Upper lobe of left lung (tissue), 6 donors: ENCODE results near the gene GPATCH8. TPM values are rescaled to one million over a fixed set of nuclear protein-coding genes. Genes with fewer than 3 reads are reported as not detected.

Experiments used
- ATAC-seq, 2 donors: fragments of 200-7000 bp; cut with Tn5 transposase; one replicate each; pipeline ENCODE4 v1.9.1; 2022; ENCODE audit warnings: mild to moderate bottlenecking in 2 of 2, moderate library complexity in 2 of 2; ENCODE audit not compliant: low FRiP score in 2 of 2
- DNase-seq, 2 donors: peaks; one replicate each; pipeline ENCODE4 v3.0.0-alpha.2; 2019 to 2020
- H3K27ac ChIP-seq, 4 donors: fragments of 200-600 bp; sonication (generic); one replicate each; pipeline ENCODE4 v1.5.1; 2016 to 2019
- H3K27me3 ChIP-seq, 4 donors: fragments of 200-600 bp; sonication (generic); one replicate each; pipeline ENCODE4 v1.5.1; 2017 to 2019
- H3K36me3 ChIP-seq, 4 donors: fragments of 200-600 bp; sonication (generic); one replicate each; pipeline ENCODE4 v1.5.1; 2016 to 2019
- H3K4me1 ChIP-seq, 4 donors: fragments of 200-600 bp; sonication (generic); one replicate each; pipeline ENCODE4 v1.5.1; 2018 to 2019
- H3K4me3 ChIP-seq, 4 donors: fragments of 200-600 bp; sonication (generic); one replicate each; pipeline ENCODE4 v1.5.1; 2017 to 2019; ENCODE audit warnings: mild to moderate bottlenecking in 2 of 4, moderate library complexity in 1 of 4
- H3K9me3 ChIP-seq, 4 donors: fragments of 200-600 bp; sonication (generic); one replicate each; pipeline ENCODE4 v1.5.1; 2018 to 2019
- EP300 ChIP-seq, 4 donors: sonication (generic); formaldehyde crosslinking; IDR thresholded peaks; one replicate each; pipeline ENCODE4 v1.5.1; 2017; ENCODE audit warnings: antibody characterized with exemption in 4 of 4, control low read depth in 2 of 4
- POLR2A ChIP-seq, 4 donors: fragments of 450-650 bp; IDR thresholded peaks; one replicate each; pipeline ENCODE4 v1.5.1; 2016 to 2017; ENCODE audit warnings: antibody characterized with exemption in 4 of 4, mild to moderate bottlenecking in 2 of 4
- POLR2AphosphoS5 ChIP-seq, 2 donors: sonication (generic); formaldehyde crosslinking; IDR thresholded peaks; one replicate each; pipeline ENCODE4 v1.5.1; 2017; ENCODE audit warnings: antibody characterized with exemption in 2 of 2
- WGBS, 2 donors: methylation state at CpG; one replicate each; pipeline ENCODE4 v1.1.5; 2017 to 2018; 5-methylcytosine and 5-hydroxymethylcytosine counted together
- total RNA-seq, 6 donors: library from RNA; depleted of rRNA in 4 of 6; stranded (reverse); fragments of >200 nt in 4 of 6; gene quantifications; one replicate each; pipeline versions ENCODE4 v1.1.0 to v1.2.1, GENCODE V29; 2016 to 2021
- TF ChIP-seq, protein P1 (sequence below), 6 experiments: fragments of 450-650 bp in 4 of 6; fragments of 200-600 bp in 2 of 6; sonication (generic) in 2 of 6; IDR thresholded peaks; one replicate each; pipeline ENCODE4 v1.5.1; 2016 to 2019; ENCODE audit warnings: antibody characterized with exemption in 6 of 6
- donor health status: DM: no; HTN: no; CAD: no; lungs with moderate emphysema.
- donor health status: DM: no; HTN: yes; CAD: no; lungs with severe emphysema.

GPATCH8 gene
- total RNA-seq, 6 donors from 2014 or later, result 27.2 to 74.5 (median 44.1) TPM

DNA sequence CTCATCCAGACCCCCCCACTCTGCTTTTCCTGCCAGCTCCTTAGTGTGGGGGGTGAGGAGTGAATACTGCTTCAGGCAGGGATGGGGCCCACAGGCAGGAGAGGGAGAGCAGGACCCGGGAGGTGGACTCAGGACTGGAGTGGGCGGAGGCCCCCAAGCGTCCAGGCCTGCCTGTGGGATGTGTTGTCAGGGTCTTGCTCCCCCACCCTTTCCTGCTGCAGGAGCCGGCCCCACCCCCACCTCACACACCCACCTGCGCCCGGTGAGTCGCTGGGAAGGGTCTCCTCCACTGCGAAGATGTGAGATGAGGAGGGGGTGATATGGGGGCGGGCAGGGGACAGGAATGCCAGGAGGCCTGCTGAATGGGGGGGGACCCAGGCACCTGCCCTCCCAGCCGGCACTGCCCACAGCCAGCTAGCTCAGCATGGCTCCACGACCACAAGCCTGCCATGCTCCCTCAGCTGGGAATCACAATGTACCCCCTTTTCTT lies 140.7 kb downstream of the GPATCH8 start:
- no peaks in the 10 kb centered on the region for H3K36me3 ChIP-seq
- H3K27me3 ChIP-seq, result peaks cover 0 to 9% (median 3%) of the 10 kb centered on the region in 4 donors
- no peak for DNase-seq
- ATAC-seq, result no peak
- TF ChIP-seq POLR2A (IDR thresholded peaks at IDR 0.05) (no peak), EP300 (IDR thresholded peaks at IDR 0.05) (no peak), POLR2AphosphoS5 (IDR thresholded peaks at IDR 0.05) (no peak)
- TF ChIP-seq, protein P1, sequence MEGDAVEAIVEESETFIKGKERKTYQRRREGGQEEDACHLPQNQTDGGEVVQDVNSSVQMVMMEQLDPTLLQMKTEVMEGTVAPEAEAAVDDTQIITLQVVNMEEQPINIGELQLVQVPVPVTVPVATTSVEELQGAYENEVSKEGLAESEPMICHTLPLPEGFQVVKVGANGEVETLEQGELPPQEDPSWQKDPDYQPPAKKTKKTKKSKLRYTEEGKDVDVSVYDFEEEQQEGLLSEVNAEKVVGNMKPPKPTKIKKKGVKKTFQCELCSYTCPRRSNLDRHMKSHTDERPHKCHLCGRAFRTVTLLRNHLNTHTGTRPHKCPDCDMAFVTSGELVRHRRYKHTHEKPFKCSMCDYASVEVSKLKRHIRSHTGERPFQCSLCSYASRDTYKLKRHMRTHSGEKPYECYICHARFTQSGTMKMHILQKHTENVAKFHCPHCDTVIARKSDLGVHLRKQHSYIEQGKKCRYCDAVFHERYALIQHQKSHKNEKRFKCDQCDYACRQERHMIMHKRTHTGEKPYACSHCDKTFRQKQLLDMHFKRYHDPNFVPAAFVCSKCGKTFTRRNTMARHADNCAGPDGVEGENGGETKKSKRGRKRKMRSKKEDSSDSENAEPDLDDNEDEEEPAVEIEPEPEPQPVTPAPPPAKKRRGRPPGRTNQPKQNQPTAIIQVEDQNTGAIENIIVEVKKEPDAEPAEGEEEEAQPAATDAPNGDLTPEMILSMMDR (IDR thresholded peaks at IDR 0.05), result no peak
- peak overlapping the region in 1 of 4 donors; percentile 21 for H3K27ac ChIP-seq
- H3K4me1 ChIP-seq, result peaks cover 15 to 28% (median 20%) of the 10 kb centered on the region in 4 donors
- WGBS, 2 donors, result 13 to 20% methylated on average over 4 to 10 of the region's 11 CpGs
- H3K9me3 ChIP-seq, result no peaks in the 10 kb centered on the region
- peak overlapping the region in 3 of 4 donors; percentile 49 to 82 (median 64) for H3K4me3 ChIP-seq

DNA sequence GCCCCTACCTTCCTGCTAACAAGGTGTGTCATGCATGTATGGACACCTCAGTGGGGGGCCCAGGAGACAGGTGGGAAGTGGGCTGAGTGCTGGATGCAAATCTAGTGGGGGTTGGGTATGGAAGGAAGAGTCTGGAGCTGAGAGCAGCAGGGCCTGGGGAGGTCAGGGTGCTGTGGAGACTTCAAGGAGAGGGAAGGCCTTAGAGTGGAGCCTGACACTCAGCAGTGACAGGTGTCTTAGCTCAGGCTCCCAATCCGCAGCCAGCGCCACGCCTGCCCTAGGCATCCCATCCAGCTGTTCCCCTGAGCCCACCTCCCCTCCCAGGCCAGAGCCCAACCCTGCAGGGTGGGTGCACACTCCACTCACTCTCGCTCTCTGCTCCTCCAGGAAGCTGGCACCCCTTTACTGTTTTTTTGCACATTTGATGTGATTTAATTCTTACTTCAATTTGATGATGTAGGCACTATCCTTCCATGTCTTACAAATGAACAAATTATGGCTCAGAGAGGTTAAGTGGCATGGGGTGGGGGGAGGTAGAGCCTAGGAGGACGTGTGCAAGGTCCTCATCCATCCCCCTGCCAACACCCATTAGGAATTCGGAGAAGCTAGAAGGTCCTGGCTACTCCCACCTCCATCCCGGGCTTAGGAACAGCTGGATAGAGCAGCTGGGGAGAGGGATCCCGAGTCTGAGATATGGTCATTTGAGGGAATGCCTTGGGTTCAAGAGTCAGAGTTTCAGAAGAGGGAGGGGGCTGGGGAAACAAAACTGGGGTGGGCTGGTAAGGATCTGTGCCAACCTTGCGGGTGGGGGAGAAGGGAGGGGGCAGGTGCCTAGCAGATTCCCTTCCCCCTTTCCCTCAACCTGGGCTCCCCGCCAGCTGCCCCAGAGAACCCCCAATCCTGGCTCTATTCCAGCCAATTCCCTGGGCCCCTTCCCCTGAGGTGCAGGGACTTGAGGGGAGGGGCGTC lies 141.6 kb downstream of the GPATCH8 start:
- Histone ChIP-seq H3K4me3 (no peak overlapping the region), H3K4me1 (peaks cover 15 to 28% (median 20%) of the 10 kb centered on the region in 4 donors), H3K27ac (no peak overlapping the region), H3K36me3 (no peaks in the 10 kb centered on the region), H3K27me3 (peaks cover 0 to 9% (median 3%) of the 10 kb centered on the region in 4 donors), H3K9me3 (no peaks in the 10 kb centered on the region)
- TF ChIP-seq POLR2AphosphoS5 (IDR thresholded peaks at IDR 0.05), result no peak
- no peak for DNase-seq
- ATAC-seq, result no peak
- 58 to 63% methylated on average over 8 to 11 of the region's 11 CpGs for WGBS, 2 donors

DNA sequence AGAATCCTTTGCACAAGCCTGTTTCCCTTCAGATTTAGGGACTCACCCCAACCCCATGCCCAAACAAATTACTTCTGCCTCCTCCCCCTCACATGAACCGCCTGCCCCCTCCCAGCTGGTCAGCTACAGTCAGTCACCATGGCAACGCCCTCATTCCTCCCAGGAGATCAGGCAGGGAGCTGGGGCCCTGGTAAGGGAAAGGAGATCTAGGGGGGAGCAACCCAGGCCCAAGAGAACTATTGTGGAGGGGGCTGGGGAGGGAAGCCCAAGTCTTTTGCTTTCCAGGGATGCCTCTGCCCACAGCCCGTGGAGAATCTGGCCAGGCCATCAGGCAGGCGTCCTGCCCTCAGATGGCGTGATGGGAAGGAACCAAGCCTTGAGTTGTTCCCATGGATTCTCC lies 142.4 kb downstream of the GPATCH8 start:
- Histone ChIP-seq H3K27ac (no peak overlapping the region), H3K27me3 (peaks cover 0 to 9% (median 3%) of the 10 kb centered on the region in 4 donors), H3K9me3 (no peaks in the 10 kb centered on the region), H3K4me1 (peaks cover 15 to 28% (median 20%) of the 10 kb centered on the region in 4 donors), H3K36me3 (no peaks in the 10 kb centered on the region), H3K4me3 (no peak overlapping the region)
- no peak for ATAC-seq
- no peak for DNase-seq
- no peak for TF ChIP-seq POLR2A (IDR thresholded peaks at IDR 0.05)
- TF ChIP-seq, protein P1 (IDR thresholded peaks at IDR 0.05), result no peak
- TF ChIP-seq EP300 (IDR thresholded peaks at IDR 0.05), result no peak
- no peak for TF ChIP-seq POLR2AphosphoS5 (IDR thresholded peaks at IDR 0.05)
- WGBS, 2 donors, result 73 to 82% methylated on average over 5 of the region's 5 CpGs

DNA sequence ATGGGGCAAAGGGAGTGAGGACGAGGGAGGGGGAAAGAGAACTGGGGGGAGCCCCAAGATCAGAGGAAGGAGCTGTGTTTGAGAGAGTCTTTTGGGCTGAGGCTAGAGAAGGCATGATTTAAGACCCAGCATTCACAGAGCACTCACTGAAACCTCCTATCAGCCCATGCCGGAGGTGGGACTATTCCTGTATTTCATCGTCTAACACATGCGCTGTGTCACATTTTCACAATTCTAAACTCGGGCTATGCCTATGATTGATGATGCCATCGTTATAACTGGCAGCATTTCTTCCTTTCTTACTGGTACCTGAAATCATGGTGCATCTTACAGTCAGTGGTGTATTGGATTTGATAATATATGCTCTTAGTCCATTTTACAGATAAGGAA lies 143.1 kb downstream of the GPATCH8 start:
- TF ChIP-seq EP300 (IDR thresholded peaks at IDR 0.05) (no peak), POLR2A (IDR thresholded peaks at IDR 0.05) (no peak), POLR2AphosphoS5 (IDR thresholded peaks at IDR 0.05) (no peak)
- TF ChIP-seq, protein P1 (IDR thresholded peaks at IDR 0.05), result no peak
- ATAC-seq (no peak), DNase-seq (no peak)
- Histone ChIP-seq H3K4me3 (no peak overlapping the region), H3K9me3 (no peaks in the 10 kb centered on the region), H3K27me3 (peaks cover 0 to 9% (median 3%) of the 10 kb centered on the region in 4 donors), H3K36me3 (no peaks in the 10 kb centered on the region), H3K27ac (no peak overlapping the region), H3K4me1 (peaks cover 11 to 28% (median 20%) of the 10 kb centered on the region in 4 donors)
- WGBS, 2 donors, result 60 to 67% methylated on average over 6 of the region's 6 CpGs

DNA sequence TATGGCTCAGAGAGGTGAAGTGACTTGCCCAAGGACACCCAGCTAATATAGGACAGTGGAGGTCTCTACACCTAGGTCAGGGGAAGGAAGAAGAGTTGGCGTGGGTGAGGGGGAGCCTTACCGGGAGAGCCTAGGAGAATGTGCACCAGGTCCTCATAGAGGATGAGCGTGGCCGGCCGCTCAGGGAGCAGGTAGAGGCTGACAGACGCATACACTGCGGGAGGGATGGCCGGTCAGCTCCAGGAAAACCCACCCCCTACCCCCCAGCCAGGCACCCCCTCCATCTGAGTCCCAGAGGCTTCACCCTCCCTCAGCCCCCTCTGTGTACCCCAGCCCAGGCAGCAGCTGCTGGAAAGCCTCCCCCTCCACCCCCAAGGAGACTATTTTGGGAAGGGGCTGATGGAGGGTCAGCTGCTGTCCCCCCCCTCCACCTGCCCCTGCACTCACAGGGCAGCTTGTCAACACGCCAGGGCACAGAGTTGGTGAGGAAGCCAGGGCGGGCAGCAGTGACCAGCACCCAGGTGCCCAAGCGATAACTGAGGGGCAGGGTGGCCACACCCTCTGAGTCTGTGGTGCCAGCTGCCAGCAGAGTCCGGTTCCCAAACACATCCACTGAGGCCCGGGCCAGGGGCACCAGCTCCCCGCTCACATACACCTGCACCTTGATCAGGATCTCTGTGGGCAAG lies 143.6 kb downstream of the GPATCH8 start:
- TF ChIP-seq POLR2AphosphoS5 (IDR thresholded peaks at IDR 0.05) (no peak), EP300 (IDR thresholded peaks at IDR 0.05) (no peak), POLR2A (IDR thresholded peaks at IDR 0.05) (no peak)
- TF ChIP-seq, protein P1 (IDR thresholded peaks at IDR 0.05), result no peak
- H3K27ac ChIP-seq, result no peak overlapping the region
- ATAC-seq (no peak), DNase-seq (no peak)
- H3K4me1 ChIP-seq, result peaks cover 11 to 29% (median 20%) of the 10 kb centered on the region in 4 donors
- no peaks in the 10 kb centered on the region for H3K9me3 ChIP-seq
- peaks cover 0 to 9% (median 3%) of the 10 kb centered on the region in 4 donors for H3K27me3 ChIP-seq
- H3K4me3 ChIP-seq, result no peak overlapping the region
- 93 to 98% methylated on average over 9 to 13 of the region's 14 CpGs for WGBS, 2 donors
- no peaks in the 10 kb centered on the region for H3K36me3 ChIP-seq
